HG03378 (cell line): ENCODE data around the gene SWAP70.
"Not testable (repeated sequence)": the region's sequence is repeated elsewhere in the genome, so short reads cannot be mapped to it uniquely, and the experiment has no call there.

ENCODE experiments used
- ATAC-seq: cut with Tn5 transposase; IDR thresholded peaks from one replicate; pipeline ENCODE4 v1.9.1; 2021; ENCODE audit warnings: mild to moderate bottlenecking, moderate library complexity; ENCODE audit not compliant: unreplicated experiment

SWAP70 gene

DNA sequence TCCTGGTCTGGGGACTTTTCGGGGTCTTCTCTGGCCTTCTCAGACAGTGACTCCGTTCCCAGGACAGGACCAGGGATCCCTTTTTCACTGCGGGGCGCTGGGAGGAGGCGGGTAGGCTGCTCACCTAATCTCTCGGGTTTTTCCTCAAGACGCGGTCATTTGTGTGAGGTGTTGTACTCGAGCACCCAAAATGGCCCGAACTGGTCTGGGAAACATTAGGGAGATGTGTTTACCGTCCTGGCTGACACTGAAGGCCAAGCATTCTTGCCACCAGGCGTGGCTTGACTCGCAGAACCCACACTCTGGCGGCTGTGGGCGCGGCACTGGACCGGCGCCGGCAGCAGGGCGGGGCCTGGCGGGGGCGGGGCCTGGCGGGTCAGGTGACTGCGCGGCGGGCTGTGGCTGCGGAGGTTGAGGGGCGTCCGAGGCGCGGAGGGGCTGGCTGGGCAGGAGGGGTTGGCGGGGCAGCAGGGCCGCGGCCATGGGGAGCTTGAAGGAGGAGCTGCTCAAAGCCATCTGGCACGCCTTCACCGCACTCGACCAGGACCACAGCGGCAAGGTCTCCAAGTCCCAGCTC, at the start of gene SWAP70:
SWAP70 (plus strand) TSS at position 379 of the 577 bp plus-strand sequence; CDS start at position 482, 103 bp downstream.
- ATAC-seq = peak; percentile 53

GRCh38 chr11:9615031-9615451, 48.8 kb upstream of the SWAP70 start:
- ATAC-seq = peak; percentile 55

GRCh38 chr11:9616042-9616675, 47.7 kb upstream of the SWAP70 start:
- ATAC-seq = no peak

DNA sequence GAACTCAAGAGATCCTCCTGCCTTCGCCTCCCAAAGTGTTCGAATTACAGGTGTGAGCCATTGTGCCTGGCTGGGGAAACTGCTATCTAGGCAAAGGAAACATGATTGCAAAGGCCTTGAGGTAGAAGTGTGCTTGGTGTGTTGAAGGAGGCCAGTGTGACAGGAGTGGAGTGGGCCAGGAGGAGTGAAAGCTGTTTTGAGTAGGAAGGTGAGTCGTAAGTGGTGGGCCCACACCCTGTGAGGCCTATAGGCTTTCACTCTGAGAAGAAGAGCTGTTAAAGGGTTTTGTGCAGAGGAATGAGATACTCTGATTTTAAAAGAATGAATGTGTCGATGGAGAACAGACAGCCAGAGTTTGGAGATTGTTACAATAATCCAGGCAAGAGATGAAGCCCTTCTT, 47.0 kb upstream of the SWAP70 start:
- no peak for ATAC-seq

DNA sequence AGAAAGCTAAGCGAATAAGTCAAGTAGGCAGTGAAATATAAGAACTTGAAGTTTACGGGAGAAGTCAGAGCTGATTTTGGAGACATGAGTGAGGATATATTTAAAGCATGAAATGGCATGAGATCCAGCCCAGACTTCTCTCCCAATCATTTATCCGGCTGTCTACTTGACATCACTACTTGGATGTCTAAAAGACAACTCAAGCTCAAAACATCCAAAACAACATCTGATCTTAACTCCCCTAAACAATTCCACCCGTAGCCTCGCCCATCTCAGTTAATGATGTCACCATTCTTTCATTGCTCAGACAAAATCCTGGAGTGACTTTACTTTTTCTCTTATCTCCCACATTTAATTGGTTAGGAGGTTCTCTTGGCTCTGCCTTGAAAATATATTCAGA, 45.9 kb upstream of the SWAP70 start:
- ATAC-seq = no peak

GRCh38 chr11:9619004-9619403, 44.9 kb upstream of the SWAP70 start:
- no peak for ATAC-seq

DNA sequence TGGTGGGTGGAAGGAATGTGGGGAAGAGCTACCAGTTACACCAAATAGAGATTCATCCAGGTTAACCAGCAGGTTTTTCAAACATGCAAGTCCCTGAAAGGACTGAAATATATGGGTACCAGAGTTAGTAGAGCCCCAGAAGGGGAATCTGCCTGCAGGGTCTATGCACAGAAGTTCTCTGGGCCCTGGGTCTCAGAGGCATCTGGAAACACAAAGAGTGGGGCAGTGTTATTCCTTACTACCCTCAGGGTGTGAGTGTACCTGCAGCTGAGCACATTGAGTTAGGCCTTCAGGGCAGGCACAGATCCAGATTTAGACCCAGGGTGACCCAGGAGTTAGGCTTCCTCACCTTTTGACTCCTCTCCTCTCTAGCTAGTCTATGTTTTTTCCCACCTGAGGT, 43.9 kb upstream of the SWAP70 start:
- ATAC-seq = no peak

- not testable (repeated sequence) for ATAC-seq
Observed at GRCh38 chr11:9622353-9622752, 41.5 kb upstream of the SWAP70 start.

- not testable (repeated sequence) for ATAC-seq
Observed at GRCh38 chr11:9623053-9623452, 40.8 kb upstream of the SWAP70 start.

DNA sequence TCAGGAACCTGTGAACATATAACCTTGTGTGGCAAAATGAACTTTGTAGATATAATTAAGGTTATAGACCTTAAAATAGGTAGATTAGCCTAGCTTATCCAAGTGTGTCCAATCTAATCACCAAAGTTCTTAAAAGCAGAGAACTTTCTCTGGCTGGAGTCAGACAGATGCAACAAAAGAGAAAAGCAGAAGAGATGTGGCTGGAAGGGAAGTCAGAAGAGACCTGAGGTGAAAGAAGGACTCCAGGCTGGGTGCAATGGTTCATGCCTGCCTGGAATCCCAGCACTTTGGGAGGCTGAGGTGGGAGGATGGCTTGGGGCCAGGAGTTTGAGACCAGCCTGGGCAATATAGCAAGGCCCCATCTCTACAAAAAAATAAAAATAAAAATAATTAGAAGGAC, 39.4 kb upstream of the SWAP70 start:
- ATAC-seq = no peak

DNA sequence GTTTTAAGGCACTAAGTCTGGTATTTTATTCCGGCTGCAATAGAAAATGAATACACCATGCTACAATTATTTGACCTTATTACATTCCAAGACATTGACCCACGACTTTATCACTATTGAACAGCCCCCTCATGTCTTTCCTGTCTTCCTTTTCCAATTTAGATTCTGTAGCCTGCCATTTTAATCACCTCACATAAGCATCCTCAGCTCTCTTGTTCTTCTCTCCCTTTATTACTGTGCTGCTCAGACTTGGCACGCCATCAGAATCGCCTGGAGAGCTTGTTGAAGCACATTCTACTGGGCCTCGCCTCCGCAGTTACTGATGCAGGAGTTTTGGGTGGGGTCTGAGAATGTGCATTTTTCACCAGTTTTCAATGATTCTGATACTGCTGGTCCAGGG, 38.7 kb upstream of the SWAP70 start:
- ATAC-seq = no peak

GRCh38 chr11:9625728-9626127, 38.1 kb upstream of the SWAP70 start:
- ATAC-seq = no peak

DNA sequence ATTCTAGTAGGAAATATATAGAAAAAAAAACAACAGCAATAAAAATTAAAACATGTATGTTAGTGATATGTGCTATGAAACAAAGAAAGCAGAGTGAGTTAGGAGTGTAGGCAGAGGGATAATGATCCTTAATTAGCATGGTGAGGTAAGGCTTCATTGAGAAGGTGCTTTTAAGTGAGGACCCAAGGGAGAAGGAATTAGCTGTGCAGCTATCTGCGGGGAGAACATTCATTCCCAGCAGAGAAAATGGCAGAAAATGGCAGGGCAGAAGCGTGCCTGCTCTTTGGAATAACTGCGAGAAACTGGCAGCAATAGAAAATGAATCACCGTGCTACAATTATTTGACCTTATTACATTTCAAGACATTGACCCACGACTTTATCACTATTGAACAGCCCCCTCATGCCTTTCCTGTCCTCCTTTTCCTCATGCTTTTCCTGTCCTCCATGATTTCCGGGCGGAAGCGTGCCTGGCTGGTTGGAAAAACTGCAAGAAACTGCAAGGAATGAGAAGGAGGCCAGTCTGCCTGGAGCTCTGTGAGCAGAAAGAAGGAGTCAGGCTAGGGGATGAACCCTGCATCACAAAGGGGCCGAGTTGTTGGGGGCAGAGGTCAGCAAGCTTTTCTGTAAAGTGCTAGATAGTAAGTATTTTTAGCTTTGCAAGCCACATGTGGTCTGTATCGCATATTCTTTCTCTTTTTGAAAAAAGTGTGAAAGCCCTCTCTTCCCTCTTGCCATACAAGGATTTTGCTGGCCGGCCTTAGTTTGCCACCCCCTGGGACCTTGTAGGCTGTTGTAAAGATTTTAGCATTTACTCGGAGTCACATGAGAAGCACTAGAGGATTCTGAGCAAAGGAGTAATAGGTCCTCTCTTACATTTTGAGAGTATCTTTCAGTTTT, 37.1 kb upstream of the SWAP70 start:
- peak; percentile 57 for ATAC-seq

DNA sequence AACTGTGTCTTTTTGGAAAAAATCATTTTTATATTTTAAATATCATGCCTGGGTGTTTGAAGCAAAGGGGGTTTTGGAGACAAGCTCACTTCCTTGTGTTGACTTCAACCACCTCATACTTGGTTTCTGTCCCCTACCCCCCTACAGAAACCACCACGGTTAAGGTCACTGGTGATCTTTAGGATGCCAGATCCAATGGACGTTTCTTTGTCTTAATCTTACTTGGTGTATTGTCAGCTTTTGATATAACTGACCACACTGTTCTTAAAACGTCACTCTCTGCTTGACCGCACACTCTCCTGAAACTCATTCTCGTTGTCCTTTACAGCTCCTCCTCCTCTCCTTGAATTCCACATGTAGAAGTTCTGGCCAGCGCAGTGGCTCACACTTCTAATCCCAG, 34.8 kb upstream of the SWAP70 start:
- no peak for ATAC-seq

- ATAC-seq = no peak
Observed at GRCh38 chr11:9633679-9634078, 30.2 kb upstream of the SWAP70 start.

- ATAC-seq = no peak
Observed at GRCh38 chr11:9636691-9637090, 27.2 kb upstream of the SWAP70 start.

DNA sequence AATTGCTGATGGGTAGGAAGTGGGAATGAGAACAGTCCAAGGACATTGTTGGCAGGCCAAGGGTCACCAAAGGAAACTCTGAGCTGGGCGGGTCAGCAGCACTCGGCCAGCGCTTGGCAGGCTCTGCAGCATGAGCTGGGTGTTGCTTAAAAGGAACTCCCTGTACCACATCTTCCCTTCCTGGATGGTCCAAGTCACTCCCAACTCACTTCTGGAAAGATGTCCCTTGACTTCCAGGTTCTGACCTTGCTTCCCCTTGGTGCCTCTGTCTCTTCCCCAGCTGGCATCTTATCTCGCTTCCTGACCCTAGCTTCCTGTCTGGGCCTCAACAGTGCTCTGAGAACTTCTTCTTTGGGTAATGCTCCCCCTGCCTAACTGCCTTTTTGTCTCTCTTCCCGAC, 24.8 kb upstream of the SWAP70 start:
- ATAC-seq = no peak

DNA sequence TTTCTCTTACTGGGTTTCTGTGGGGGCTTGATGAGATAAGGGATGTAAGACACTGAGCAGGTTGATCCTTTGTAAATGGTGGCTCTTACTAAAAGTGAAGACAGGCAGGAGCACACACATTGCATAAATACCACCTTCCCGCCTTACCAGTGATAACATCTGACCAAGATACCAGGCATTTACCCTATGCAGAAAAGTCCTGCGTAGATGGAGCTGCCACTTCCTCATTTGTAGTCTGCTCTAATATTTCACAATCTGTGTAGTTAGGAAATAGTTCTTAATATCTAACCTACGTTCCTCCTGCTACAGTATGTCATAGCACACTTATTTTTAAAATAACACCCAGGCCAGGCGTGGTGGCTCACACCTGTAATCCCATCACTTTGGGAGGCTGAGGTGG, 23.9 kb upstream of the SWAP70 start:
- no peak for ATAC-seq

- no peak for ATAC-seq
Observed at GRCh38 chr11:9642894-9643293, 21.0 kb upstream of the SWAP70 start.

GRCh38 chr11:9643751-9644150, 20.1 kb upstream of the SWAP70 start:
- peak; percentile 92 for ATAC-seq

DNA sequence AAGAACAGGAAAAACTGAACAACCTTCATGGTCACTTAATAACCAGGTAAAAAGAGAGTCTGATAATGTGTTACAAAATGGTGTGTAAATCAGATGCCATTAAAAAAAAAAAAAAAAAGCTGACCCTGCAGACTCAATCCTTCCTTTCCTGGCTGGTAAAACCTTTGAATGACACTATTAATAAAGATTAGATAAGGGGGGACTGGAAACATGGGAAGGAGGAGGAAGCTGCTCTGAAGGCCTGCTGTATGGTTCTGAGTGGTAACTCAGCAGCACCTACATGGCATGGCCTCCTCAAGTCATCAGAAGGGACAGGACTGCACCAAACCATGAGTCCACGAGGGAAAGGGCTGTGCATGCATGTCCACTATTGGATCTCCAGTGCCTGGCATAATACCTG, 18.0 kb upstream of the SWAP70 start:
- ATAC-seq = no peak

DNA sequence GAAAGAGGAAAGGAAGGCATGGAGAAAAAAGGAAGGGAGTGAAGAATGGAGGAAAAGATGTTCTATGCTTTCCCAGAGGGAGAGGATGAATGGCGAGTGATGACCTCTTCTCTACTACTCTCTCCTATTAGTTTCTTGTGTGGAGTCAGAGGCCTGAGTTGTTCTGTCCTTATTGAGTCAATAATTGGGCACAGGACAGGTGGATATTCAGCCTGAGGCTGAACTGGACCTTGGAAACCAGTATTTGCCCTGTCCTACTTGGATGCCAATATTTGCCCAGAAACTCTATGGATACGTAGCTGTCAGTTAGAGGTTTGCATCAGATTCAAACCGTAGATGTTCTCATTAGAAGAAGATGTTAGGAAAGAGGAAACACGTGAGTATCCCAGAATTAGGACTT, 17.6 kb upstream of the SWAP70 start:
- ATAC-seq = no peak
